ENCODE data around the gene TMEM123. TPM values are rescaled to one million over a fixed set of nuclear protein-coding genes. Genes with fewer than 3 reads are reported as not detected.

TMEM123 gene
- total and polyA plus RNA-seq, 2 of the 13 experiments (the other 11 are each of a cell fraction or from before 2014, with no cell fraction given): 365 to 2,761 TPM

- TF ChIP-seq STAG1 (CRISPR knock-in tag; IDR thresholded peaks at IDR 0.05) (peak; percentile 54), ZNF44 (CRISPR knock-in tag; IDR thresholded peaks at IDR 0.05) (no peak), ZNF101 (CRISPR knock-in tag; IDR thresholded peaks at IDR 0.05; ENCODE audit: borderline replicate concordance, low read depth) (0 out of 2 replicates have a peak, but pooled peaks have one; percentile 65), SRSF1 (optimal IDR thresholded peaks at IDR 0.05; ENCODE audit: low read depth, low read length) (no peak), PRPF4 (IDR thresholded peaks at IDR 0.05; ENCODE audit: low read depth, low read length, poor library complexity, severe bottlenecking) (no peak), RBFOX2 (IDR thresholded peaks at IDR 0.05; ENCODE audit: low read depth, low read length) (peak; percentile 96), HINFP (CRISPR knock-in tag; IDR thresholded peaks at IDR 0.05; ENCODE audit: low read depth) (no peak), PAX8 (CRISPR knock-in tag; IDR thresholded peaks at IDR 0.05; ENCODE audit: borderline replicate concordance) (no peak), SMAD3 (CRISPR knock-in tag; IDR thresholded peaks at IDR 0.05) (0 out of 2 replicates have a peak, but pooled peaks have one; percentile 37), ZNF607 (CRISPR knock-in tag; IDR thresholded peaks at IDR 0.05; ENCODE audit: borderline replicate concordance) (peak; percentile 50; the same call in 1 of the 2 replicates), MATR3 (CRISPR knock-in tag; IDR thresholded peaks at IDR 0.05) (no peak), ZNF414 (CRISPR knock-in tag; IDR thresholded peaks at IDR 0.05) (no peak; the same call in 1 of the 2 replicates), THAP7 (CRISPR knock-in tag; IDR thresholded peaks at IDR 0.05) (peak; percentile 41; the same call in 1 of the 2 replicates), TEAD3 (CRISPR knock-in tag; optimal IDR thresholded peaks at IDR 0.05; ENCODE audit: borderline replicate concordance) (peak; percentile 64), BCL6 (CRISPR knock-in tag; IDR thresholded peaks at IDR 0.05) (peak; percentile 40; the same call in 1 of the 2 replicates), ZNF468 (CRISPR knock-in tag; IDR thresholded peaks at IDR 0.05) (no peak), ZNF318 (CRISPR knock-in tag; IDR thresholded peaks at IDR 0.05) (0 out of 2 replicates have a peak, but pooled peaks have one; percentile 74), SMYD3 (CRISPR knock-in tag; IDR thresholded peaks at IDR 0.05) (peak; percentile 84), HMG20A (CRISPR knock-in tag; IDR thresholded peaks at IDR 0.05; ENCODE audit: borderline replicate concordance) (peak; percentile 19; the same call in 1 of the 2 replicates)
Observed at GRCh38 chr11:102346748-102347461, 105.7 kb downstream of the TMEM123 start, which contains the start of gene BIRC2 (continued).

All from HepG2 (cell line).